H1 (cell line): ENCODE measurements around the gene SESN3. TPM values are rescaled to one million over a fixed set of nuclear protein-coding genes. Genes with fewer than 3 reads are reported as not detected.

Experiments used
- CTBP2 ChIP-seq: IDR thresholded peaks from 2 replicates; pipeline ENCODE4 v1.7.0; 2011; ENCODE audit warnings: borderline replicate concordance, mild to moderate bottlenecking, moderate library complexity, mixed read lengths, low read length; ENCODE audit not compliant: insufficient read depth, insufficient read length
- EP300 ChIP-seq, 2 experiments: IDR thresholded peaks; 1 replicate in 1 of 2; 2 replicates in 1 of 2; pipeline ENCODE4 v1.6.1; 2011 to 2012; ENCODE audit warnings: low read depth in 2 of 2, low read length in 2 of 2, mild to moderate bottlenecking in 2 of 2, borderline replicate concordance in 1 of 2, inconsistent platforms in 1 of 2, moderate library complexity in 1 of 2
- GABPA ChIP-seq: IDR thresholded peaks from 2 replicates; pipeline ENCODE4 v1.6.1; 2011; ENCODE audit warnings: mild to moderate bottlenecking, low read length, moderate library complexity, borderline replicate concordance; ENCODE audit not compliant: insufficient read depth
- NANOG ChIP-seq: IDR thresholded peaks from 2 replicates; pipeline ENCODE4 v1.6.1; 2011; ENCODE audit warnings: low read length, low read depth, mild to moderate bottlenecking, inconsistent platforms; ENCODE audit not compliant: insufficient read depth, poor library complexity, severe bottlenecking
- SIRT6 ChIP-seq: IDR thresholded peaks from one replicate; pipeline ENCODE4 v1.7.1; 2012; ENCODE audit warnings: low read length, inconsistent platforms
- polyA plus RNA-seq, 7 experiments: library from polyadenylated mRNA; depleted of rRNA in 3 of 7; stranded (reverse) in 5 of 7; unstranded in 2 of 7; fragments of >200 nt in 5 of 7; fragments of 200-250 nt in 2 of 7; gene quantifications; 1 replicate in 5 of 7; 2 replicates in 1 of 7; 4 replicates in 1 of 7; pipeline versions ENCODE4 v1.2.1 to v1.2.3, GENCODE V29; 2011 to 2013; ENCODE audit warnings: missing spikeins in 2 of 7, mixed read lengths in 2 of 7
- total RNA-seq: library from RNA; stranded (reverse); fragmentation: NEBNext Ultra II Directional; extraction: Animal tissue kit (Norgen Biotek cat#: 25700); gene quantifications from 2 replicates; pipeline ENCODE4 v1.2.1, GENCODE V29; 2021
- TF ChIP-seq, protein P1 (sequence below), 3 experiments: IDR thresholded peaks; 1 replicate in 2 of 3; 2 replicates in 1 of 3; pipeline versions ENCODE4 v1.5.1 to v1.6.1; 2011; ENCODE audit warnings: low read length in 3 of 3, mild to moderate bottlenecking in 3 of 3, inconsistent platforms in 2 of 3, low read depth in 1 of 3, moderate library complexity in 1 of 3; ENCODE audit not compliant: insufficient read depth in 1 of 3; ENCODE audit errors: control extremely low read depth in 1 of 3

SESN3 gene
- total and polyA plus RNA-seq, 2 of the 8 experiments (the other 6 are each of a cell fraction or from before 2014, with no cell fraction given): 10.2 to 31.1 TPM

DNA sequence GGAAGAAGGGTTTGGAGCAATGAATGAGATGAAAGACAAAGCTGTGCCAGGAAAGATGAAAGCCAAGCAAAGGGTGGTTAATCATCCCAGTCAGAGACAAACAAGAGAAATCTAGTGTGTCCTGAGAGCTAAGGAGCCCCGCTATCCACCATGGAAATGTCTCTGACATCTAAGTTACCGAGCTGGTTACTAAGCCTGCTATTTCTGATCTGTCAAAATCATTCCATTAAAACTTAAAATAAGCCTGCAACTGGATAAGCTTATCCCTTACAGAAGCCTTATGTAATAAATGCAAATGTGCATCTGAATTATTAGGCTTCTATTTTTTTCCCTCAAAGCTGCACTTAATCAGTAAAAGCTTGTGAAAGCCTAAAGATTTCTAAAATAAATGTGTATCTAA is 22.1 kb upstream of the SESN3 start (continued):
- no peak for TF ChIP-seq GABPA
- TF ChIP-seq CTBP2: no peak
- no peak for TF ChIP-seq SIRT6
- TF ChIP-seq EP300 (IDR thresholded peaks at IDR 0.05; ENCODE audit: borderline replicate concordance in 1 of 2, low read depth in 2 of 2, low read length in 2 of 2): no peak
- TF ChIP-seq, protein P1, sequence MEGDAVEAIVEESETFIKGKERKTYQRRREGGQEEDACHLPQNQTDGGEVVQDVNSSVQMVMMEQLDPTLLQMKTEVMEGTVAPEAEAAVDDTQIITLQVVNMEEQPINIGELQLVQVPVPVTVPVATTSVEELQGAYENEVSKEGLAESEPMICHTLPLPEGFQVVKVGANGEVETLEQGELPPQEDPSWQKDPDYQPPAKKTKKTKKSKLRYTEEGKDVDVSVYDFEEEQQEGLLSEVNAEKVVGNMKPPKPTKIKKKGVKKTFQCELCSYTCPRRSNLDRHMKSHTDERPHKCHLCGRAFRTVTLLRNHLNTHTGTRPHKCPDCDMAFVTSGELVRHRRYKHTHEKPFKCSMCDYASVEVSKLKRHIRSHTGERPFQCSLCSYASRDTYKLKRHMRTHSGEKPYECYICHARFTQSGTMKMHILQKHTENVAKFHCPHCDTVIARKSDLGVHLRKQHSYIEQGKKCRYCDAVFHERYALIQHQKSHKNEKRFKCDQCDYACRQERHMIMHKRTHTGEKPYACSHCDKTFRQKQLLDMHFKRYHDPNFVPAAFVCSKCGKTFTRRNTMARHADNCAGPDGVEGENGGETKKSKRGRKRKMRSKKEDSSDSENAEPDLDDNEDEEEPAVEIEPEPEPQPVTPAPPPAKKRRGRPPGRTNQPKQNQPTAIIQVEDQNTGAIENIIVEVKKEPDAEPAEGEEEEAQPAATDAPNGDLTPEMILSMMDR (IDR thresholded peaks at IDR 0.05; ENCODE audit: control extremely low read depth in 1 of 3, insufficient read depth in 1 of 3, low read depth in 1 of 3, low read length in 3 of 3): no peak
- TF ChIP-seq NANOG: no peak
